H54 (cell line): Measurements from ENCODE around the gene CCDC18.

ENCODE experiments used
- DNase-seq: peaks from one replicate; pipeline ENCODE4 v3.0.0; 2011; ENCODE audit warnings: low spot score, mixed read lengths; ENCODE audit not compliant: insufficient read length
- FAIRE-seq: peaks from 3 replicates; lab custom pipeline; 2011; peaks lifted over from hg19 to GRCh38; lab: Jason Lieb, UNC
- POLR2A ChIP-seq: IDR thresholded peaks from 2 replicates; pipeline ENCODE4 v1.6.1; 2011; ENCODE audit warnings: low read depth, mild to moderate bottlenecking, low read length

CCDC18 gene

GRCh38 chr1:93180723-93181613 is at the start of gene CCDC18:
Gene CCDC18 (plus strand): TSS chr1:93180724. CDS start chr1:93183362, 2,638 bp downstream.
- no peak for FAIRE-seq
- DNase-seq: peak; percentile 6
- TF ChIP-seq POLR2A: peak; percentile 50; the same call in 1 of the 2 replicates

- no peak for FAIRE-seq
These were observed 47.9 kb upstream of the CCDC18 start for GRCh38 chr1:93132638-93133037.

GRCh38 chr1:93136445-93136844 is 44.1 kb upstream of the CCDC18 start:
- FAIRE-seq: no peak
- DNase-seq: no peak
- no peak for TF ChIP-seq POLR2A

More at GRCh38 chr1:93132638-93133037, 47.9 kb upstream of the CCDC18 start:
- DNase-seq: no peak
- no peak for TF ChIP-seq POLR2A

- FAIRE-seq (peak; percentile 15), DNase-seq (no peak)
- no peak for TF ChIP-seq POLR2A
These were observed 42.8 kb upstream of the CCDC18 start for GRCh38 chr1:93137604-93138292.

- no peak for FAIRE-seq
- no peak for TF ChIP-seq POLR2A
- DNase-seq: no peak
These were observed 40.4 kb upstream of the CCDC18 start for GRCh38 chr1:93140106-93140505.

- no peak for TF ChIP-seq POLR2A
- no peak for FAIRE-seq
- no peak for DNase-seq
These were observed 38.4 kb upstream of the CCDC18 start for GRCh38 chr1:93142161-93142560.

- TF ChIP-seq POLR2A: no peak
- FAIRE-seq: peak; percentile 74
- DNase-seq: no peak
These were observed 37.4 kb upstream of the CCDC18 start for GRCh38 chr1:93143136-93143535.

- TF ChIP-seq POLR2A: no peak
- FAIRE-seq (no peak), DNase-seq (no peak)
These were observed 36.8 kb upstream of the CCDC18 start for GRCh38 chr1:93143769-93144168.

- FAIRE-seq (no peak), DNase-seq (no peak)
- TF ChIP-seq POLR2A: no peak
These were observed 32.5 kb upstream of the CCDC18 start for GRCh38 chr1:93148001-93148400.

- TF ChIP-seq POLR2A: no peak
- FAIRE-seq (peak; percentile 11), DNase-seq (no peak)
These were observed 29.8 kb upstream of the CCDC18 start for GRCh38 chr1:93150729-93151128.

GRCh38 chr1:93151474-93151873 is 29.1 kb upstream of the CCDC18 start:
- no peak for FAIRE-seq
- no peak for TF ChIP-seq POLR2A
- DNase-seq: no peak

- DNase-seq (no peak), FAIRE-seq (peak; percentile 68)
- TF ChIP-seq POLR2A: no peak
These were observed 27.7 kb upstream of the CCDC18 start for GRCh38 chr1:93152835-93153234.

- TF ChIP-seq POLR2A: no peak
- DNase-seq (no peak), FAIRE-seq (no peak)
These were observed 25.6 kb upstream of the CCDC18 start for GRCh38 chr1:93154898-93155297.

- no peak for FAIRE-seq
- no peak for TF ChIP-seq POLR2A
These were observed 25.2 kb upstream of the CCDC18 start for GRCh38 chr1:93155335-93155734.

More at GRCh38 chr1:93155335-93155734, 25.2 kb upstream of the CCDC18 start:
- DNase-seq: no peak
